GM19452 (cell line): ENCODE data around the gene TUBG2.
"Not testable (repeated sequence)": the region's sequence is repeated elsewhere in the genome, so short reads cannot be mapped to it uniquely, and the experiment has no call there.

Source experiments
- ATAC-seq: cut with Tn5 transposase; IDR thresholded peaks from one replicate; pipeline ENCODE4 v1.9.1; 2021; ENCODE audit not compliant: unreplicated experiment

Gene TUBG2

GRCh38 chr17:42653179-42654124 lies 5.6 kb upstream of the TUBG2 start:
- no peak for ATAC-seq

- ATAC-seq, result no peak
Measured at GRCh38 chr17:42655528-42655927, 3.6 kb upstream of the TUBG2 start.

GRCh38 chr17:42657824-42658588 lies 1.1 kb upstream of the TUBG2 start:
- ATAC-seq, result no peak

DNA sequence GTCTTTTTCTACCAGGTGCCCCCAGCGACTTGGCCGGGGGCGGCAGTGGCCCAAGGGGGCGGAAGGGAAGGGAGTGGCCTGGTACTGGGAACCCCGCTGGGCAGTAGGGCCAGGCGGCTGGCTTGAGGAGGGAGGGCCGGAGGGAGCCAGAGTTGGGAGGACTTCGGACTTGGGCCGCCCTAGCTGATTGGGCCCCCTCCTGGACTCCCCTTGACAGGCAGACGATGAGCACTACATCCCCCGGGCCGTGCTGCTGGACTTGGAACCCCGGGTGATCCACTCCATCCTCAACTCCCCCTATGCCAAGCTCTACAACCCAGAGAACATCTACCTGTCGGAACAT lies 819 bp downstream of the TUBG2 start:
- ATAC-seq, result not testable (repeated sequence)

DNA sequence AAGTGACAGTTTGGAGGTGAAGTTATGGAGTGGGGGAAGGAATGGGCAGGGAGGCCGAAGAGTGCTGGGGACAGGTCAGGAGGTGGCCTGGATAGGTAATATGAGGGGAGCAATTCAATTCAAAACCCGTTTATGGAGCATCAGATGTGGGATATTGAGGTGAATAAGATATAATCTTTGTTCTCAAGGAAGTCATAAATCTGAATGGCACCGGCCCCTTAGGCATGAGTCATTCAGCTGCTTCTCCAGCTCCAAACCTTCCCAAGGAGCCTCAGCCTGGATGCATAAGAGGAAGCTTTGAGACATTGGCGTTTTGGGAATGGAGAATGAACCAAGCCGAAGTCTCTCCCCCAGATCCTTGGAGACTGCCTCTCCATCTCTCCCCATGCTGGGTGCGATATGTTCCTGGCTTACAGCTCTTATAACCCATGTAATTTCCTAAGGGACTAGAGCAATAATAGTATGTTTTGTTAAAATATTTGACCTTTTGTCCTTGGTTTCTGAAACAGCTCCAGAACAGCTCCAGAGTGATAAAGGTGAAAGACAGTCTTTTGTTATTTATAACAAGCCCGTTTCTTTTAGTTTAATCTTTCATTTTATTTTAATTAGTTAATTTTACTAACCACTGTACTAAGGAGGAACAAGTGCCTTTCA lies 1.7 kb downstream of the TUBG2 start:
- ATAC-seq, result no peak

DNA sequence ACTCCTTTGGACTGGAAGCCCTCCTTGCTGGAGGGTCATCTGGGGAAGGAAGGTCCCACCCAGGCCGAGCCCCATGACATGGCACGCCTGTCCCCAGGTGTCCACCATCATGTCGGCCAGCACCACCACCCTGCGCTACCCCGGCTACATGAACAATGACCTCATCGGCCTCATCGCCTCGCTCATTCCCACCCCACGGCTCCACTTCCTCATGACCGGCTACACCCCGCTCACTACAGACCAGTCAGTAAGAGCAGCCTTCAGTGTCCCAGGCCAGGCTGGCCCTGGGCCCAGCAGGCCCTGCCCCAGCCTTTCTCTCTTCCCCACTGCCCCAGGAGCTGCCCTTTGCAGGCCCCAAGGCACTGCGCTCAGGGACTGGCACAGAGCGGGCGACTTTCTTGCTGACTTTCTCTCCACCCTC lies 6.5 kb downstream of the TUBG2 start:
- ATAC-seq, result no peak

DNA sequence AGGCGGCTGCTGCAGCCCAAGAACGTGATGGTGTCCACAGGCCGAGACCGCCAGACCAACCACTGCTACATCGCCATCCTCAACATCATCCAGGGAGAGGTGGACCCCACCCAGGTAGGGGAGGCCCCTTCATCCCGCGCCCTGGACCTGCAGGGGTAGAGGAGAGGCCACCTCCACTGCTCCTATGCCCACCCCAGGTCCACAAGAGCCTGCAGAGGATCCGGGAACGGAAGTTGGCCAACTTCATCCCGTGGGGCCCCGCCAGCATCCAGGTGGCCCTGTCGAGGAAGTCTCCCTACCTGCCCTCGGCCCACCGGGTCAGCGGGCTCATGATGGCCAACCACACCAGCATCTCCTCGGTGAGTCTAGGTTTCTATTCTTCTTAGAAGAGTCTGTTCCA lies 7.0 kb downstream of the TUBG2 start:
- ATAC-seq, result not testable (repeated sequence)

DNA sequence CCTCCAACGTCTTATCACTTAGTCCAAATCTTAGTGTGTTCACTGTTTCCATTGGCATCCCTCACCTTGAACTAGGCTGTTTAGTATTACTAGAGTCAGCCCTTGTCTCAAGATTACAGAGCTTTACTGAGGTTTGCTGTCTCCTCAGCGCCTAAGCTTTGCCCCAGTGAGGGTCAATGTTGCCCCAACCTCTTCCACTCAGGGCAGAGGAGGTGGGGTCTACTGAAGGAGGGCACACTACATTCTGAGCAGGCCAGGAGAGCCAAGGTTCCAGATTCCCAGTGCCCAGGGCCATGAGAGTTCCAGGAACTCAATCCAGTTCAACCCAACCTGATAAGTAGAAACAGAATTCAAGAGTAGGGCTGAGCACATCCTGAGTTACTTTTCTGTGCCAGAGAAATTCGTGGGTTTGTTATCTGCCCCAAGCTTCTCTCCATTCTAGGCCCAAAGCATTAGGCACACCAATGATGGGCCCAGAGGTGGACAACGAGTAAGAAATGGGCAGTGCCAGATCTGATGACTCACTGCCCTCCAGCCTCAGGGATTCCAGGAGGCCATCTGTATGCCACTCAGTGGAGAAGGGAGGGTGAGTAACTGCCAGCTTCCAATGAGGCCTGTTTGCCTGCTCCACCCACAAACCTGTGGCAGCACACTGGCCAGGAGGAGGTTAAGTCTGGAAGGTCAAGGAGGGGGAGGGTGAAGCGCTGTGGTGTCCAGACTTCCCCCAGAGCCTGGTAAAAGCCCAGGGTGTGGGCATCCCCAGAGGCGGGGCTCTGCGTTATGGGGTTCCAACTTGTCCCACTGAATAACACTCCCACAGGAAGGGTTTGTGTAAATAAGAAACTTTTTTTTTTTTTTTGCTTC lies 8.2 kb downstream of the TUBG2 start:
- no peak for ATAC-seq

- ATAC-seq, result no peak
Measured at GRCh38 chr17:42669705-42669976, 10.6 kb downstream of the TUBG2 start.

- no peak for ATAC-seq
Measured at GRCh38 chr17:42669977-42670788, 11.1 kb downstream of the TUBG2 start.

GRCh38 chr17:42670789-42671657 lies 11.9 kb downstream of the TUBG2 start:
- ATAC-seq, result no peak

- ATAC-seq, result no peak
Measured at GRCh38 chr17:42672038-42672437, 13.0 kb downstream of the TUBG2 start.

DNA sequence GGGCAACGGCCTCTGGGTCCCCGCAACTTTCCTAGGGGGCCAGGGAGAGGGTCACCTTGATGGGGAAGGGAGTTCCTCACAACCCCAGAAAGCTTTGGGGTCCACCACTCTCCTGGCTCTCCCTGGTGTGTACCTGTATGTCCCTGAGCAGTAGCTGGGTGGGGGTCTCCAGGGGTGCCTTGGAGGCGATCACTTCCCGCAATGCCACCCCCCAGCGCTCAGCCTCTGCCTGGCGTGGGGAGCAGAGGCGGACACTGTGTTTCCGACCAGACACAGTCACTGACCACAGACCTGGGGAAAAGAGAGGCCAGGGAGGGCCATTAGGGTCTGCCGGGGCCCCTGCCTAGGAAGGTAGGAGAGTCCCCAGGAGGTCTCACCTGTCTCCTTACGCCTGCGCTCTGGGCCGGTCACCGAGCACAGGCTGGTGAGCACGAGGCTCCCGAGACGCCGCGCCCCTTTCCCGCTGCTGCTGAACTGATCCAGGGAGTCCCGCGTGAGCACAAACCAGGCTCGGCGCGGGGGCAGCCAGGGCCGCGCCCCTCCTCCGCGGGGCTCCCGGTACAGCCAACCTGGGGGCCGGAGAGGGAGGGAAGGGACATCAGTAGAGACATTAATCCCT lies 14.3 kb downstream of the TUBG2 start:
- no peak for ATAC-seq

DNA sequence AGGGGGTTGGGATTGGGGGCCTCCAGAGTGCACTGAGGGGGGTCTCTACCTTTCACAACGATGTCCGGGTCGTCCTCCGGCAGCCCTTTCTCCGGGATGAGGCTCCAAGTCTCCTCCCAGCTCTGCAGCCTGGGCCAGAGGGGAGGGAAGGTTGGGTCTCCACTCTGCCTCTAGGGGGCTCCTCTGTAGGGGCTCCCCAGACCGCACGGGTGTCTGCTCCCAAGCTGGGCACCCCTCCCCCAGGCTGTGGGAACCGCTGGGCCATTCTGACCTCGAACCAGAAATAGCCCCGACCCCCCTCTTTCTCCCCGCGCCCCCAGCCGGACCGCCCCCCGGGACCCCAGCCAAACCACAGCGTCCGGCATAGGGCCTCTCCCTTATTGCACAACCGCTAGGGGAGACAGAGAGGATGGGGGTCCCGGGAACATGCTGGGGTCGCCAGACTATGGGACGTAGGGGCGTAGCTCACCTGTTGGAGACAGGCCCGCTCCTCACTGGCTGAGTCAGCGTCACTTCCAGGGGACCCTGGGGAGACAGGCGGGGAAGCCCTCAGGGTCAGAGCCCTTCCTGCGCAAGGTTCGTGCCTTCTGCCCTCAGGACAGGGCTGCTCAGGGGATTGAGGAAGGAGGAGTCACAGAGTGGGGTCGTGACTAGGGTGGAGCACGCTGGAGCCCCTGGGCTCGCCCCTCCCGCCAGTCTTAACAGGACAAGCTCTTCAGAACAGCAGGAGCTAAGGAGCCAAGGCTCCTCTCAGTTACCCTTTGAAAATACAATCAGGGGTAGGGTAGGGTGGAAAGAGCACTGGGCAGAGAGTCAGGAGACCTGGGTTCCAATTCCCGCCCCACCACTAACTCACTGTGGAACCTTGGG lies 15.0 kb downstream of the TUBG2 start:
- no peak for ATAC-seq

DNA sequence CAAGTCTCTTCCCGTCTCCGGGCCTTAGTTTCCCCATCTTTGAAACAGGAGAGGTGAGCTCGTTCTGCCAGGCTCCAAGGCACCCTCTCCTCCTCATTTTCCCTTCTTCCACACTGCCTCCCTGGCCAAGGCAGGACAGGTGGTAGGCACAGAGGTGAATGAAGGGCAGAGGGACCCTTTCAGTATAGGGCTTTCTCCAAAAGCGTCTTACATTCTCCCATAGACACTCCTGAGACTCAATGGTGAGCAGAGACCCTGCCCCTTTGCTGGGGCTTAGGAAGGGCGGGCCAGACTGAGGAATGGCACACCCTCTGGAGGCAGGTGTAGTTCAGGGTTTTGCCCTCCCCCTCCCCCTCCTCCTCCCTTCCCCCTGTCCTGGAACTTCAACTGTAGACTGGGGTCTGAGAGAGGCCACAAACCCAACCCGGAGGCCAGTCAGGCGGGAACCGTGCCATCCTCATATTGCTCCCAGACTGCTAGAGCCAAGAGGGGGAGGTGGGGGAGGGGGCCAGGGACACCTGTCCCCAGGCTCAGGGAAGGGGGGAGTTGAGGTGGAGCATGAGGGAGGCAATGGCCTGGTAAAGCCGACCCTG lies 15.8 kb downstream of the TUBG2 start:
- ATAC-seq, result no peak

DNA sequence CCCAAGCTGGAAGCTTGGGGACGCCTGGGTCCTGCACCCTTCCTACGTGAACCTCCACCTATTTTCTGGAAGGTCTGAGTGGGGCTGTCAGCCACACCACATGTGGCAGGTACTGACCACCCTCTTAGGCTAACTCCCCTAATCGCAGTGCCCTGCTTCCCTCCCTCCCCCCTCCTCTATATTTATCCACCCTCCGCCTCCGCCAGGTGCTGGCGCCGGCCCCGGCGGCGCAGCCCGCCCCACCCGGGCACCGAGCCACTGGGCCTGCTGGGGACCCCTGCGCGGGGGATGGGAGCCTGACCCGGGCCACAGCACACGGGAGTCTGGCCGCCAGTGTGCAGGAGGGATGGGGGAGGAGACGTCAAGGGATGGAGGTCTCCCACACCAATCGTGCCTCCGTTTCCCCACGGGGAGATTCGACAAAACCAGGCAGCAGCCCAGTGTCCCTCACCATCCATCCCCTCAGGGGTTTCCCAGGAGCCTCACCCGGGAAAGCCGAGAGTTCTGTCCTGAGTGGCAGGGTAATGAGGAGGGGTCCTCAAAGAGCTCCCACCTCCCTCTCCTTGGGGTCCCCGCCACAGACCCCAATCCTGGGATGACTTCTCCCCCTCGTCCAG lies 16.4 kb downstream of the TUBG2 start:
- no peak for ATAC-seq

DNA sequence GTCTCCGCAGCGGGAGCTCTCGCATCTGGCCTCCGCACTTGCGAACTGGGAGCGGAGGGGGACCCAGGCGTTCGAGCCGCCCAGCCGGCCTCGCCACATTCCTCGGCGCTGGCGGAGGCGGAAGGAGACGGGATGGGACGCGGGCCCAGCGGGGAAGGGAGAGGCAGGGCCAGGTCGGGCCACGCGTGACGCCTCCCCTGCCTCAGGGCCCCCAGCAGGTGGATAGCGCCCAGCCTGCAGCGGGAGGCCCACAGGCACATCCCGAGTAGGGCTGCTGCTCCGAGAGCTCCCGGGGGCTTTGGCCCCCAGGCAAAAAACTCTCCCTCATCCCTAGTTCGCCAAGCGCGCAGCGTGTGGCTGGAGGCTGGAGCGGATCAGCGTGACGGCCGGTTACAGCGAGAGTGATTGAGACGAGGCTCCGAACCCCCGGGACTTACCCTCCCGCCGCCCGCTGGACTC lies 16.9 kb downstream of the TUBG2 start:
- ATAC-seq, result no peak
